Measurements from ENCODE around the gene KIF26A. TPM values are rescaled to one million over a fixed set of nuclear protein-coding genes. Genes with fewer than 3 reads are reported as not detected.

The KIF26A gene
- total RNA-seq, 4 donors from 2014 or later, result 3.7 to 5.3 (median 4.5) TPM

DNA sequence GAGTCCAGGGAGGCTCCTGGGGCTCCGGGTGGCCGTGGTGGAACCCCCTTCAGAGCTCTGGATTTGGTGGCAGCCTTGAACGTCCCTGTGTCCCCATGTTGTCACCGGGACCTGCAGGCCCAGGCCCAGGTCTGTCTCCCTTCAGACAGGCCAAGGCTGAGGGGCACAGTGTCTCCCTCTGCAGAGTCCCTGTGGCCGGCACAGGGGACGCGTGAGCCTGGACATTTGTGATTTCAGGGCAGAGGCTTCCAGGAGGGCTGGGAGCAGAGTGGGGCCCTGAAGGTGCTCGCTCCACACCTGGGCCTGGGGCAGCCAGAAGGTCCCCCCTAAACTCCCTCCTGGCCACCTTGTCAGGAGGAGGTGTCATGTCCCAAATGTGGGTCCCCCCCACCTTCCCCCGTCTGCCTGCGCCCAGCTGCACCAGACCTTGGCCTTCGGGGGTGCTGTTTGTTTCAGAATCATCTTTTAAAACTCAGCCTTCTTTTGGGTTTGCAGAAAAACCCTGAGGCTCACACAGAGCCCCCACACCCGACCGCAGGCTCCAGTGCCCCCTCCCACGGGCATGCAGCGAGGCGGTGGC, 47.6 kb downstream of the KIF26A start:
- DNase-seq (ENCODE audit: low spot score in 2 of 2), result no peak
- 75 to 79% methylated on average over 14 to 15 of the region's 16 CpGs for WGBS, 2 donors
- intact Hi-C loops (cut with DNase I; ENCODE audit: low total_unique reads), result no loop called here
- H3K4me3 ChIP-seq (ENCODE audit: low read depth, poor library complexity, severe bottlenecking), result no peak overlapping the region
- TF ChIP-seq POLR2A (IDR thresholded peaks at IDR 0.05), result no peak
- TF ChIP-seq, protein P1, sequence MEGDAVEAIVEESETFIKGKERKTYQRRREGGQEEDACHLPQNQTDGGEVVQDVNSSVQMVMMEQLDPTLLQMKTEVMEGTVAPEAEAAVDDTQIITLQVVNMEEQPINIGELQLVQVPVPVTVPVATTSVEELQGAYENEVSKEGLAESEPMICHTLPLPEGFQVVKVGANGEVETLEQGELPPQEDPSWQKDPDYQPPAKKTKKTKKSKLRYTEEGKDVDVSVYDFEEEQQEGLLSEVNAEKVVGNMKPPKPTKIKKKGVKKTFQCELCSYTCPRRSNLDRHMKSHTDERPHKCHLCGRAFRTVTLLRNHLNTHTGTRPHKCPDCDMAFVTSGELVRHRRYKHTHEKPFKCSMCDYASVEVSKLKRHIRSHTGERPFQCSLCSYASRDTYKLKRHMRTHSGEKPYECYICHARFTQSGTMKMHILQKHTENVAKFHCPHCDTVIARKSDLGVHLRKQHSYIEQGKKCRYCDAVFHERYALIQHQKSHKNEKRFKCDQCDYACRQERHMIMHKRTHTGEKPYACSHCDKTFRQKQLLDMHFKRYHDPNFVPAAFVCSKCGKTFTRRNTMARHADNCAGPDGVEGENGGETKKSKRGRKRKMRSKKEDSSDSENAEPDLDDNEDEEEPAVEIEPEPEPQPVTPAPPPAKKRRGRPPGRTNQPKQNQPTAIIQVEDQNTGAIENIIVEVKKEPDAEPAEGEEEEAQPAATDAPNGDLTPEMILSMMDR (IDR thresholded peaks at IDR 0.05), result no peak

DNA sequence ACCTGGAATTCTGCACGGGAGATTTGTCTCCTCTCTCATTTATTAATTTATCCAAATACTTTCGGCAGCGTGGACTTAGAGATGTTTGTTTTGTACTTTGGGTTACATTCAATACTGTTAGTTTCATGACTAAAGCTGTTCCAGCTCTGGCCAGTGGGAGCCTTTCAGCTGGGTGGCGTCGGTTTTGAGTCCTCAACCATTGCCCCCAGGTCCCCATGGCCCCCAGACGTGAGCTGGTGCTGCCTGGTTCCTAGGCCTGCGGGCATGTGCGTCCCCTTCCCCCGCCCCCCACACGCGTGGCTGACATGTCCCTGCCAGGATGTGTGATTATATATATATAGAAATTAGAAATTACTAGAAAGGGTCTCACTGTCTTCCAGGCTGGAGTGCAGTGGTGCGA, 48.2 kb downstream of the KIF26A start:
- DNase-seq (ENCODE audit: low spot score in 2 of 2), result no peak
- TF ChIP-seq POLR2A (IDR thresholded peaks at IDR 0.05), result no peak
- TF ChIP-seq, protein P1 (IDR thresholded peaks at IDR 0.05), result no peak
- H3K4me3 ChIP-seq (ENCODE audit: low read depth, poor library complexity, severe bottlenecking), result no peak overlapping the region
- 61 to 76% methylated on average over 12 of the region's 12 CpGs for WGBS, 2 donors
- intact Hi-C loops (cut with DNase I; ENCODE audit: low total_unique reads), result no loop called here

DNA sequence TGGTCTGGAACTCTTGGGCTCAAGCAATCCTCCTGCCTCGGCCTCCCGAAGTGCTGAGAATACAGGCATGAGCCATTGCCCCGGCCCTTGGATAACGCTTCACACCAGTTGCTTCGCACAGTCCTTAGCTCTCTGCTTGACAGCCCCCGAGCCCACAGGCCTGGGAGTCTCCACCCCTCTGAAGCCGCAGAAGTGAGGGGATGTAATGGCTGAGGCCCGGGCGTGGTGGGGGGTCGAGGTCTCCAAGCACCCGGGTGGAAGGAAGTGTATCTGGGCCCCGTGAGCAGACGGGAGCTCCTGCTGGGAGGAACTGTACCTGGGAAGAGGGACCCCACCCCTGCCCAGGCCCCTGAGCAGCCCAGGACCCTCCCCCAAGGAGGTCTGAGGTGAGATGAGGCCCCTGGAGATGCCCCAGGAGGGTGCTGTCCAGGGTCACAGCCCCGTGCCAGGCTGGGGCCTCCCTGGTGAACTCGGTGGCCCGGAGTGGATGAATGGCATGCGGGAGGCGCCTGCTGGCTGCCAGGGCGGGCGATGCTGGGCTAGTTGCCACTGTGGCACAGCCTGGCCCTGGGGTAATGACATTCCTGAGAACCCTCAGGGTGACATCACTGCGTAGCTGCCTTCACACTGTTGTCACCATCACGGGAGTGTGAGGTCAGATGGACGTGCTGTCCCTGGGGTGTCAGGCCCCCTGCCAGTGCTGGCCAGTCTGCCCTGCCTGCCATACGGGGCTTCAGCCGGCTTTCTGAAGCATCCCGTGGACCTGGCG, 48.9 kb downstream of the KIF26A start:
- no peak for DNase-seq (ENCODE audit: low spot score in 2 of 2)

DNA sequence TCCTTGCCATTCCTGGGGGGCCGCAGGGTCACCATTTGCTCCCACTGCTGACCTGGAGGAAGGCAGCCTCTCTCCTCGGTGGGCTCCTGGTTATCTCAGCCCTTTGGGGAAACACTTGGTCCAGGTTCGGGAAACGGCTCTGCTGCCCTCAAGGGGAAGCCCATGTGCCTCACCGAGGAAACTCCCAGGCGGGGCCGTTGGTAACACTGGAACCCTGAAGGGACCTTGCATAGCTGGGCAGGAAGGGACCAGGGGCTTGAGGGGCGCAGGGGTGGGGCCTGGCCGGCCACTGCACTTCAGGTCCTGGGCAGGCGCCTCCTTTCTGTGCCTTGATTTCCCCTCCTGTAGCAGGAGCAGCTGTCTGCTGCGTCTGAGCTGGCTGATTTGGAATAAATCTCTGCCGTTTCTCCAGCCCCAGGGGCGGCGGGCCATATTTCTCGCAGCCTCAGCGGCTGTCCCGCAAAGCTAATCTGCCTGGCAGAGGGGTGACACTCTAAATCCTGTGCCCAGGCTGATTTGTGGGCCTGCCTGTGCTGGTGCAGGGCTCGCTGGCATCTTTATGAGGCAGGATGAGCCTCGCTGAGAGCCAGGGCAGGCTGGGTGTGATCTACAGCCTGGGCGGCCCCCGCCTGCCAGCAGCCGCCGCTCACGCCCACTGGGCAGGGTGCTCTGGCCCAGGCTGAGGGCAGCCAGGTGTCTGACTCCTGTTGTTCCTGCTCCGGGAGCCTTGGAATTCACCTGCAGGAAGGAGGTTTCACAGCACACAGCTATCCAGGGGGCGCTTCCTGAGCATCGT, 49.7 kb downstream of the KIF26A start:
- intact Hi-C loops (cut with DNase I; ENCODE audit: low total_unique reads), result no loop called here
- WGBS, 2 donors, result 39 to 43% methylated on average over 6 to 18 of the region's 27 CpGs
- H3K4me3 ChIP-seq (ENCODE audit: low read depth, poor library complexity, severe bottlenecking), result no peak overlapping the region
- TF ChIP-seq, protein P1 (IDR thresholded peaks at IDR 0.05), result no peak
- no peak for DNase-seq (ENCODE audit: low spot score in 2 of 2)

More for the DNA sequence above, 48.9 kb downstream of the KIF26A start:
- no peak for TF ChIP-seq POLR2A (IDR thresholded peaks at IDR 0.05)
- TF ChIP-seq, protein P1 (IDR thresholded peaks at IDR 0.05), result no peak
- H3K4me3 ChIP-seq (ENCODE audit: low read depth, poor library complexity, severe bottlenecking), result no peak overlapping the region
- 69% methylated on average over 22 to 26 of the region's 27 CpGs for WGBS, 2 donors
- intact Hi-C loops (cut with DNase I; ENCODE audit: low total_unique reads), result no loop called here

DNA sequence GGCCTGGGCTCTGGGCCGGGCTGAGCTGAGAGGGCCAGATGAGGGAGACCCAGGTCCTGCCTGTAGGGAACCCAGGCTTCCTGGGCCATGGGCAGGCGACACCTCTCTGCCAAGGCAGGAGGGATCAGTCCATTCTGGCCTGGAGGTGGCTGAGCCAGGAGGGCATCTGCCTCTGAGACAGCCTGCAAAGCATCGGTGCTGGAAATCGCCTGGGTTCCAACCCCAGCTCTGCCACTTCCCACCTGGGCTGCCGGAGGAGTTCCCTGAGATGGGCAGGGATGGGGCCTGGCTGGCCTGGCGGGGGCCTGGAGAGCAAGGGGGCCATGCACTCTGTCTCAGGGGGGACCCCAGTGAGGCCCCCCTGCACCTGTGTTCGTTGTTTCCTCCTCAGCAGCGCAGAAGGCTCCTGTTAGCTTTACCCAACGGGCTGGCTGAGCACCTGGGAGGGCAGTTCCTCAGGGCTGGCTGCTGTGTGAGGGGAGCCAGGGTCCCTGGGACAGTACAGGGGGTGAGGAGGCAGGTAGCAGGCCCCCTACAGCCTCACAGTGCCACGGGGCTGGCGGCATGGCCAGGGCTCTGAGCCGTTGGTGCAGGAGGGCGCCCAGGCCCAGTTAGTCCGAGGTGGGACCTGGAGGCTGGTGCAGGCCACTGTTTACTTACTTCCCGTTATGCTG, 50.5 kb downstream of the KIF26A start:
- intact Hi-C loops (cut with DNase I; ENCODE audit: low total_unique reads), result no loop called here
- TF ChIP-seq, protein P1 (IDR thresholded peaks at IDR 0.05), result no peak
- no peak for TF ChIP-seq POLR2A (IDR thresholded peaks at IDR 0.05)
- 72 to 81% methylated on average over 13 of the region's 15 CpGs for WGBS, 2 donors
- no peak for DNase-seq (ENCODE audit: low spot score in 2 of 2)
- no peak overlapping the region for H3K4me3 ChIP-seq (ENCODE audit: low read depth, poor library complexity, severe bottlenecking)

Data from lower leg skin (tissue), 4 donors.